ENCODE results near the gene POMGNT2.

DNA sequence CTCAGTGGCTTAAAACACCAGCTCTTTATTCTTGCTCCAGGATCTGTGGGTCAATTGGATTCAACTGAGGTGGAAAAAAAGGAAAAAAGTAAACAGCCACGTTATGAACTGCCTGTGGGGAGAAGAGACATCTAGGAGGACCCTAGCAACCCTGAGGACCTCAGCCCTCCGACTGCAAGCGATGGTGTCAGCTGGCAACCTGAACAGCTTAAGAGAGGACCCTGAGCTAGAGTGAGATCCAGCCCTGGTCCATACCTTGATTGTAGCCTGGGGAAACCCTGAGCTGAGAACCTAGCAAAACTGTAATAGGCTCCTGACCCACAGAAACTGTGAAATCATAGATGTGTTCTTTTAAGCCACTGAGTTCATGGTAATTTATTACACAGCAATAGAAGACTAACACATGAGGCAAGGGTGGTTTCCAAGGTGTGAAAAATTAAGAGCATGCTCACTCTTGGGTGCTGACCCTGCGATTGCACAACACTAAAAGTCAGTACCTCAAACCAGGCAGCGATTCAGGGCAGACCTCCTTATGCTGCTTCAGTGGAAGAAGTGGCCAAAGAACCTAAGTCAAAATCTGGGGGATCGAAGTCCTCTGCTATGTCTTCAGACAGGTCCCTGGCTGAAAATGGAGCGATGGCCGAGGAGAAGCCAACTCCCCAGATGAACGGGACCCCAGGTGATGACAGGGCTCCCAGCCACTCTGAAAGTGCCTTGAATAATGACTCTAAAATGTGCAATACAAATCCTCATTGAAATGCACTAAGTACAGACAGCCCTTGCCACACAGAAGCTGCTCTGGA lies 69.1 kb downstream of the POMGNT2 start:
- TF ChIP-seq ARNT (IDR thresholded peaks at IDR 0.05) (no peak), BHLHE40 (IDR thresholded peaks at IDR 0.05; ENCODE audit: borderline replicate concordance) (no peak), FOXM1 (IDR thresholded peaks at IDR 0.05; ENCODE audit: borderline replicate concordance) (no peak), CTBP1 (IDR thresholded peaks at IDR 0.05; ENCODE audit: borderline replicate concordance) (no peak), SUZ12 (IDR thresholded peaks at IDR 0.05) (no peak), LEF1 (IDR thresholded peaks at IDR 0.05; ENCODE audit: borderline replicate concordance) (no peak), FOXK2 (IDR thresholded peaks at IDR 0.05) (no peak), HDGF (IDR thresholded peaks at IDR 0.05; ENCODE audit: borderline replicate concordance) (no peak), FOXA1 (IDR thresholded peaks at IDR 0.05) (no peak)
- TF ChIP-seq, protein P1, sequence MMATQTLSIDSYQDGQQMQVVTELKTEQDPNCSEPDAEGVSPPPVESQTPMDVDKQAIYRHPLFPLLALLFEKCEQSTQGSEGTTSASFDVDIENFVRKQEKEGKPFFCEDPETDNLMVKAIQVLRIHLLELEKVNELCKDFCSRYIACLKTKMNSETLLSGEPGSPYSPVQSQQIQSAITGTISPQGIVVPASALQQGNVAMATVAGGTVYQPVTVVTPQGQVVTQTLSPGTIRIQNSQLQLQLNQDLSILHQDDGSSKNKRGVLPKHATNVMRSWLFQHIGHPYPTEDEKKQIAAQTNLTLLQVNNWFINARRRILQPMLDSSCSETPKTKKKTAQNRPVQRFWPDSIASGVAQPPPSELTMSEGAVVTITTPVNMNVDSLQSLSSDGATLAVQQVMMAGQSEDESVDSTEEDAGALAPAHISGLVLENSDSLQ (IDR thresholded peaks at IDR 0.05), result no peak

All from HEK293T (cell line).